Mammary epithelial cell (primary cell): ENCODE measurements around the gene LOXL3.

Experiments
- EZH2 ChIP-seq: IDR thresholded peaks from 2 replicates; pipeline ENCODE4 v1.6.1; 2012; ENCODE audit warnings: low read length, inconsistent platforms, borderline replicate concordance
- TF ChIP-seq, protein P1 (sequence below), 2 donors: IDR thresholded peaks in 1 of 2; conservative IDR thresholded peaks in 1 of 2; 2 replicates each; pipeline ENCODE4 v1.5.1; 2011 to 2012; ENCODE audit warnings: inconsistent platforms in 2 of 2, low read length in 2 of 2, mild to moderate bottlenecking in 2 of 2, control low read depth in 1 of 2, low read depth in 1 of 2; ENCODE audit not compliant: insufficient read depth in 1 of 2; ENCODE audit errors: extremely low read depth in 1 of 2

DNA sequence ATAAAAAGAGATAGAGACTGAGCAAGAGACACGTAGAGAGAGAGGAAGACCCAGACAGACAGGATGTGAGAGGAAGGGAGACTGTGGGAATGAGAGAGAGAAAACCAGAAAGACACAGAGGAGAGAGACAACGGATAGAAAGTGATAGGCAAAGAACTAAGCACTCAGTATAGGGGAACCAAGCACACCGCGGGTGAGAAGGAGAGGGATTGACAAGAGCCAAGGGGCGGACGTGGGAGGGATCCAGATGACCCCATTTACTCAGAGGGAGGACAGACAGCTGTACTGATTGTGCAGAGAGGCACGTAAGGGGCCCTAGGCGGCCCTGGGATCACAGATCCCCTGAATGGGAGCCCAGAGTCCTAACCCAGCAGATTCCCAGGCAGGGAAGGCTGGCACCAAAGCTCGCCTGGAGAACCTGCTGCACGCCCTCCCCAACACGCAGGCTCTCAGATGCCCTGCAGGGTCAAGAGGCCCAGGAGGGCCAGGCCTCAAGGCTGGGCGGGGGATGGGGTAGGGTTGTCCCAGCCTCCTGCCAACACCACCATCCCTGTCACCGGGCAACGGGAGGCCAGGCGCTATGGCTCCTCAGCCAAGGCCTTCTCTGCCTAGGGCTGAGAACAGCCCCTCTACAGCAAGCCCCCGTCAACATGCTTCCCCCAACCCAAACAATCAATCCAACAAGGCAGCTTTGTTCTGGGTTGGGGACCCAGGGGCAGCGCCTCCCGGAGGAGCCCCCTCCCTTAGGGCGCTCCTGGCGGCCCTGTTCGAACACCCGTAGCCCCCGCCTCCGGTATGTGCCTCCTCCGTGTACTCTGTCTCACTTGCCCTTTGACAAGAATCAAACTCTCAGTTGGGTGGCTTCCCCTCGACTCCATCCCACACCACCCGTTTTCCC is 579 bp downstream of the LOXL3 start:
- TF ChIP-seq, protein P1, sequence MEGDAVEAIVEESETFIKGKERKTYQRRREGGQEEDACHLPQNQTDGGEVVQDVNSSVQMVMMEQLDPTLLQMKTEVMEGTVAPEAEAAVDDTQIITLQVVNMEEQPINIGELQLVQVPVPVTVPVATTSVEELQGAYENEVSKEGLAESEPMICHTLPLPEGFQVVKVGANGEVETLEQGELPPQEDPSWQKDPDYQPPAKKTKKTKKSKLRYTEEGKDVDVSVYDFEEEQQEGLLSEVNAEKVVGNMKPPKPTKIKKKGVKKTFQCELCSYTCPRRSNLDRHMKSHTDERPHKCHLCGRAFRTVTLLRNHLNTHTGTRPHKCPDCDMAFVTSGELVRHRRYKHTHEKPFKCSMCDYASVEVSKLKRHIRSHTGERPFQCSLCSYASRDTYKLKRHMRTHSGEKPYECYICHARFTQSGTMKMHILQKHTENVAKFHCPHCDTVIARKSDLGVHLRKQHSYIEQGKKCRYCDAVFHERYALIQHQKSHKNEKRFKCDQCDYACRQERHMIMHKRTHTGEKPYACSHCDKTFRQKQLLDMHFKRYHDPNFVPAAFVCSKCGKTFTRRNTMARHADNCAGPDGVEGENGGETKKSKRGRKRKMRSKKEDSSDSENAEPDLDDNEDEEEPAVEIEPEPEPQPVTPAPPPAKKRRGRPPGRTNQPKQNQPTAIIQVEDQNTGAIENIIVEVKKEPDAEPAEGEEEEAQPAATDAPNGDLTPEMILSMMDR (conservative IDR thresholded peaks at IDR 0.05 in 1 of 2, IDR thresholded peaks at IDR 0.05 in 1 of 2; ENCODE audit: extremely low read depth in 1 of 2, insufficient read depth in 1 of 2, low read depth in 1 of 2, low read length in 2 of 2), result no peak
- no peak for TF ChIP-seq EZH2
